ENCODE measurements around the gene PDZD2.

DNA sequence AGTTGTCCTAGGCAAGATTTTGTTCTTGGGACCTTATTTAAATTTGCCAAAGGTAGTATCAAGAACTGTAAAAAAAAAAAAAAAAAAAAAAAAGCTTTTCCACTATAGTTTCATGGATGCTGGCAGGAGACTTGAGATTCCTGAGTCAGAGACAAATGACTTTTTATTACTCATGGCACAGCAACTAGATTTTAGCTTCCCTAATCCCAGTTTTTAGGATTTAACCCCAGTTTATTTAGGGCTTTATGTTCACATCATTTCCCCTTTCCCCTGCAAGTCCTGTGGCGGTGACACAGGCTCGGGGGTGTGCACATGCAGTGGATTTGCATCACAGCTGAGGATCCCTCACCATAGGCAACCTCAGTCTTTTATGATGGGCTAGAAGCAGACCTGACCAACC, 390.3 kb downstream of the PDZD2 start:
- TF ChIP-seq ZNF274 (IDR thresholded peaks at IDR 0.05; ENCODE audit: low read depth, low read length) (no peak), YY1 (IDR thresholded peaks at IDR 0.05; ENCODE audit: insufficient read depth, insufficient read length) (no peak)

Data from NT2/D1 (cell line).